ENCODE measurements around the gene TNPO3. TPM values are rescaled to one million over a fixed set of nuclear protein-coding genes. Genes with fewer than 3 reads are reported as not detected.

Gene TNPO3
- total and polyA plus RNA-seq, 10 of the 15 experiments (the other 5 are each of a cell fraction or from before 2014, with no cell fraction given) = 17.6 to 91.8 (median 65.9) TPM

DNA sequence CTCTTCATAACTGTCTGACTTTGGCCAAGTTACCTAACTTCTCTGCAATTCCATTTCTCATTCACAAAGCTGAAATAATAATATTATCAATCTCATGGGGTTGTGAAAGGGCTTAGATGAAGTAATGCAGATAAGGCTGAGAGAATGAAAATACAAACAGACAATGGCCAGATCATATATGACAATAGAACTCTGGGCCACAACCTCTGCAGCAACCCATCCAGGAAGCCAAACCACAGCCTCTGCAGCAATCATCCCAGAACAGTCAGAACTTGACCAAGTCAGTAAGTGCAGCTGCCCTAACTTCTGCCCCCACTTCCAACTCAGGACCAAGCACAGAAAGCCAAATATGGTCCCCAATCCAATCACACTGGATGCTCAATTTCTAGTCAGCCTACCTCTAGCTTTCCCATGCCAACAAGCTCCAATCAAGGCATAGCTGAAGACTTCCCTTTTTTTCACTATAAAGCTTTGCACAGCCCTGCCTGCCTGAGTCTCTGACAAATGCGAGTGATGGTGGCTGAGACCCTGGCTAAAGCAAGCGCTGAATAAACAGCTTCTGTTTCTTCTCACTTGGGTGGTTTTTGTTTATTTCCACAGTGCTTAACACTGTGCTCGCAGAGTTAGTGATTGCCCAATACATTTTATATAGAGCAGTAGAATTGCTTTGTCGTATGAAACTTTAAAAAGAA, 34.8 kb upstream of the TNPO3 start (continued):
- TF ChIP-seq GABPA (IDR thresholded peaks at IDR 0.05; ENCODE audit: low read depth) (no peak), POLR2AphosphoS5 (IDR thresholded peaks at IDR 0.05; ENCODE audit: low read length) (no peak), ZBTB4 (CRISPR knock-in tag; IDR thresholded peaks at IDR 0.05) (no peak), NFIC (IDR thresholded peaks at IDR 0.05; ENCODE audit: low read depth, low read length) (peak; percentile 87), RAD21 (IDR thresholded peaks at IDR 0.05; ENCODE audit: insufficient read depth, low read depth, low read length) (no peak), PKNOX1 (IDR thresholded peaks at IDR 0.05) (no peak), KDM1A (IDR thresholded peaks at IDR 0.05; ENCODE audit: borderline replicate concordance) (no peak), RB1 (IDR thresholded peaks at IDR 0.05; ENCODE audit: borderline replicate concordance) (no peak), IKZF1 (conservative IDR thresholded peaks at IDR 0.05) (peak; percentile 75), TCF12 (IDR thresholded peaks at IDR 0.05; ENCODE audit: low read depth, low read length) (peak; percentile 93), FOXM1 (IDR thresholded peaks at IDR 0.05; ENCODE audit: low read depth, low read length) (peak; percentile 80), MTA2 (IDR thresholded peaks at IDR 0.05; ENCODE audit: low read depth) (0 out of 2 replicates have a peak, but pooled peaks have one; percentile 25), IKZF2 (IDR thresholded peaks at IDR 0.05) (peak; percentile 80 to 84), NRF1 (conservative IDR thresholded peaks at IDR 0.05; ENCODE audit: low read depth, low read length) (no peak), SUZ12 (IDR thresholded peaks at IDR 0.05; ENCODE audit: unreplicated experiment) (no peak), MEF2A (IDR thresholded peaks at IDR 0.05; ENCODE audit: insufficient read depth, low read depth, low read length) (0 out of 2 replicates have a peak, but pooled peaks have one; percentile 6), BHLHE40 (IDR thresholded peaks at IDR 0.05; ENCODE audit: borderline replicate concordance in 1 of 2, low read depth in 2 of 2, low read length in 1 of 2) (no peak)
- TF ChIP-seq, protein P1, sequence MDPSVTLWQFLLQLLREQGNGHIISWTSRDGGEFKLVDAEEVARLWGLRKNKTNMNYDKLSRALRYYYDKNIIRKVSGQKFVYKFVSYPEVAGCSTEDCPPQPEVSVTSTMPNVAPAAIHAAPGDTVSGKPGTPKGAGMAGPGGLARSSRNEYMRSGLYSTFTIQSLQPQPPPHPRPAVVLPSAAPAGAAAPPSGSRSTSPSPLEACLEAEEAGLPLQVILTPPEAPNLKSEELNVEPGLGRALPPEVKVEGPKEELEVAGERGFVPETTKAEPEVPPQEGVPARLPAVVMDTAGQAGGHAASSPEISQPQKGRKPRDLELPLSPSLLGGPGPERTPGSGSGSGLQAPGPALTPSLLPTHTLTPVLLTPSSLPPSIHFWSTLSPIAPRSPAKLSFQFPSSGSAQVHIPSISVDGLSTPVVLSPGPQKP (IDR thresholded peaks at IDR 0.05; ENCODE audit: low read depth, low read length) = no peak
- TF ChIP-seq, protein P2, sequence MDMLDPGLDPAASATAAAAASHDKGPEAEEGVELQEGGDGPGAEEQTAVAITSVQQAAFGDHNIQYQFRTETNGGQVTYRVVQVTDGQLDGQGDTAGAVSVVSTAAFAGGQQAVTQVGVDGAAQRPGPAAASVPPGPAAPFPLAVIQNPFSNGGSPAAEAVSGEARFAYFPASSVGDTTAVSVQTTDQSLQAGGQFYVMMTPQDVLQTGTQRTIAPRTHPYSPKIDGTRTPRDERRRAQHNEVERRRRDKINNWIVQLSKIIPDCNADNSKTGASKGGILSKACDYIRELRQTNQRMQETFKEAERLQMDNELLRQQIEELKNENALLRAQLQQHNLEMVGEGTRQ (IDR thresholded peaks at IDR 0.05; ENCODE audit: borderline replicate concordance, low read depth, low read length) = no peak
- TF ChIP-seq, protein P3, sequence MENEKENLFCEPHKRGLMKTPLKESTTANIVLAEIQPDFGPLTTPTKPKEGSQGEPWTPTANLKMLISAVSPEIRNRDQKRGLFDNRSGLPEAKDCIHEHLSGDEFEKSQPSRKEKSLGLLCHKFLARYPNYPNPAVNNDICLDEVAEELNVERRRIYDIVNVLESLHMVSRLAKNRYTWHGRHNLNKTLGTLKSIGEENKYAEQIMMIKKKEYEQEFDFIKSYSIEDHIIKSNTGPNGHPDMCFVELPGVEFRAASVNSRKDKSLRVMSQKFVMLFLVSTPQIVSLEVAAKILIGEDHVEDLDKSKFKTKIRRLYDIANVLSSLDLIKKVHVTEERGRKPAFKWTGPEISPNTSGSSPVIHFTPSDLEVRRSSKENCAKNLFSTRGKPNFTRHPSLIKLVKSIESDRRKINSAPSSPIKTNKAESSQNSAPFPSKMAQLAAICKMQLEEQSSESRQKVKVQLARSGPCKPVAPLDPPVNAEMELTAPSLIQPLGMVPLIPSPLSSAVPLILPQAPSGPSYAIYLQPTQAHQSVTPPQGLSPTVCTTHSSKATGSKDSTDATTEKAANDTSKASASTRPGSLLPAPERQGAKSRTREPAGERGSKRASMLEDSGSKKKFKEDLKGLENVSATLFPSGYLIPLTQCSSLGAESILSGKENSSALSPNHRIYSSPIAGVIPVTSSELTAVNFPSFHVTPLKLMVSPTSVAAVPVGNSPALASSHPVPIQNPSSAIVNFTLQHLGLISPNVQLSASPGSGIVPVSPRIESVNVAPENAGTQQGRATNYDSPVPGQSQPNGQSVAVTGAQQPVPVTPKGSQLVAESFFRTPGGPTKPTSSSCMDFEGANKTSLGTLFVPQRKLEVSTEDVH (IDR thresholded peaks at IDR 0.05; ENCODE audit: low read depth, partially characterized antibody) = no peak
